HCT116 (cell line): ENCODE measurements around the gene TRIM38. TPM values are rescaled to one million over a fixed set of nuclear protein-coding genes. Genes with fewer than 3 reads are reported as not detected.

Experiments
- ATAC-seq: fragments of 200-7000 bp; cut with Tn5 transposase; 2 replicates; pipeline ENCODE4 v1.9.1; 2020; ENCODE audit warnings: mild to moderate bottlenecking, moderate library complexity
- BruUV-seq: library from RNA; stranded (reverse); fragments of 400-500 nt; replicated peaks from 2 replicates; lab custom pipeline; 2021; lab: Mats Ljungman, UMichigan
- CTCF ChIA-PET: fragments of 300-600 bp; sonication (Branson Sonifier 250); formaldehyde crosslinking; loops from one replicate; lab custom pipeline; 2021; ENCODE audit warnings: antibody characterized with exemption; lab: Charles Lee
- POLR2A ChIA-PET: fragments of 300-600, 350-600 bp; sonication (Branson Sonifier 250); formaldehyde crosslinking; loops from one replicate; lab custom pipeline; 2021; ENCODE audit warnings: antibody characterized with exemption; lab: Charles Lee
- RAD21 ChIA-PET, 2 experiments: fragments of 300-600 bp; sonication (Branson Sonifier 250); formaldehyde crosslinking; loops; one replicate each; lab custom pipeline; 2023; ENCODE audit warnings: low total read pairs in 2 of 2; ENCODE audit not compliant: uncharacterized antibody in 2 of 2, unreplicated experiment in 2 of 2, low non-redundant PET in 1 of 2; lab: Charles Lee
- DNase-seq: peaks from one replicate; pipeline ENCODE4 v3.0.0-alpha.2; 2010; ENCODE audit warnings: low read depth, low spot score
- H2AFZ ChIP-seq: fragments of 200-600 bp; shearing (Covaris generic), sonication (generic); 2 replicates; pipeline ENCODE4 v1.6.1; 2017; ENCODE audit warnings: low read depth, mixed run types, mixed read lengths, antibody characterized with exemption, low read length; ENCODE audit not compliant: poor library complexity, severe bottlenecking
- H3K27ac ChIP-seq: 2 replicates; pipeline ENCODE4 v1.5.1; 2012; ENCODE audit warnings: low read depth, low read length
- H3K27me3 ChIP-seq: fragments of 200-600 bp; sonication (generic); 2 replicates; pipeline ENCODE4 v1.6.1; 2016; ENCODE audit warnings: mixed run types, low read length, mixed read lengths; ENCODE audit not compliant: insufficient read depth
- H3K36me3 ChIP-seq, 2 experiments: fragments of 200-500 bp in 1 of 2; fragments of 200-600 bp in 1 of 2; sonication (Bioruptor generic) in 1 of 2; sonication (generic) in 1 of 2; 2 replicates each; pipeline versions ENCODE4 v1.5.1 to v1.6.1; 2014 to 2016; ENCODE audit warnings: low read length in 2 of 2, inconsistent platforms in 1 of 2, mixed read lengths in 1 of 2, mixed run types in 1 of 2; ENCODE audit not compliant: insufficient read depth in 2 of 2, control insufficient read depth in 1 of 2
- H3K4me1 ChIP-seq, 2 experiments: fragments of 200-600 bp in 1 of 2; sonication (generic) in 1 of 2; 2 replicates each; pipeline versions ENCODE4 v1.5.1 to v1.6.1; 2012 to 2017; ENCODE audit warnings: low read length in 2 of 2, inconsistent platforms in 1 of 2, mild to moderate bottlenecking in 1 of 2, mixed read lengths in 1 of 2, mixed run types in 1 of 2, moderate library complexity in 1 of 2; ENCODE audit not compliant: insufficient read depth in 2 of 2, control insufficient read depth in 1 of 2
- H3K4me2 ChIP-seq: fragments of 200-600 bp; sonication (generic); 2 replicates; pipeline ENCODE4 v1.6.1; 2017; ENCODE audit warnings: mixed run types, low read length, mixed read lengths
- H3K4me3 ChIP-seq, 2 experiments: fragments of 200-600 bp in 1 of 2; sonication (generic) in 1 of 2; replicated peaks in 1 of 2; 2 replicates each; pipeline ENCODE4 v1.5.1; 2011 to 2016; ENCODE audit warnings: low read length in 2 of 2, control low read depth in 1 of 2, low read depth in 1 of 2, mild to moderate bottlenecking in 1 of 2, mixed read lengths in 1 of 2, mixed run types in 1 of 2
- H3K79me2 ChIP-seq: fragments of 200-600 bp; sonication (generic); 2 replicates; pipeline ENCODE4 v1.6.1; 2017; ENCODE audit warnings: mild to moderate bottlenecking, mixed run types, low read length, moderate library complexity, mixed read lengths; ENCODE audit not compliant: insufficient read depth
- H3K9ac ChIP-seq: fragments of 200-600 bp; sonication (generic); 2 replicates; pipeline ENCODE4 v1.6.1; 2016; ENCODE audit warnings: low read length, mixed read lengths
- H3K9me2 ChIP-seq: fragments of 200-600 bp; sonication (generic), shearing (Covaris generic); 2 replicates; pipeline ENCODE4 v1.6.1; 2017; ENCODE audit warnings: mixed run types, mild to moderate bottlenecking, moderate library complexity; ENCODE audit not compliant: insufficient read depth
- H3K9me3 ChIP-seq, 2 experiments: fragments of 200-500 bp in 1 of 2; fragments of 200-600 bp in 1 of 2; sonication (Bioruptor generic) in 1 of 2; sonication (generic) in 1 of 2; 2 replicates each; pipeline ENCODE4 v1.6.1; 2014 to 2017; ENCODE audit warnings: low read length in 2 of 2, mixed read lengths in 2 of 2, inconsistent platforms in 1 of 2, low read depth in 1 of 2, mild to moderate bottlenecking in 1 of 2, mixed run types in 1 of 2, moderate library complexity in 1 of 2; ENCODE audit not compliant: control insufficient read depth in 1 of 2, insufficient read depth in 1 of 2
- H4K20me1 ChIP-seq: fragments of 200-600 bp; sonication (generic), shearing (Covaris generic); 2 replicates; pipeline ENCODE4 v1.6.1; 2017; ENCODE audit warnings: mixed run types, mild to moderate bottlenecking, moderate library complexity; ENCODE audit not compliant: insufficient read depth
- CBX3 ChIP-seq: IDR thresholded peaks from 2 replicates; pipeline ENCODE4 v1.6.1; 2012; ENCODE audit warnings: low read depth
- EGR1 ChIP-seq: IDR thresholded peaks from 2 replicates; pipeline ENCODE4 v1.6.1; 2012; ENCODE audit warnings: low read depth
- ELF1 ChIP-seq: IDR thresholded peaks from 2 replicates; pipeline ENCODE4 v1.6.1; 2012; ENCODE audit warnings: low read depth, borderline replicate concordance
- EZH2 ChIP-seq: fragments of 200-600 bp; sonication (generic); IDR thresholded peaks from 2 replicates; pipeline ENCODE4 v1.6.1; 2017; ENCODE audit warnings: antibody characterized with exemption, mixed run types
- EZH2phosphoT487 ChIP-seq: fragments of 200-600 bp; IDR thresholded peaks from 2 replicates; pipeline ENCODE4 v1.6.1; 2018; ENCODE audit warnings: antibody characterized with exemption, borderline replicate concordance
- FOSL1 ChIP-seq: IDR thresholded peaks from 2 replicates; pipeline ENCODE4 v1.6.1; 2012; ENCODE audit warnings: low read depth
- JUND ChIP-seq: IDR thresholded peaks from 2 replicates; pipeline ENCODE4 v1.6.1; 2012
- POLR2A ChIP-seq: IDR thresholded peaks from 2 replicates; pipeline ENCODE4 v1.7.0; 2011; ENCODE audit warnings: borderline replicate concordance; ENCODE audit not compliant: insufficient read depth, insufficient read length; ENCODE audit errors: extremely low read depth
- POLR2AphosphoS5 ChIP-seq: IDR thresholded peaks from 2 replicates; pipeline ENCODE4 v1.6.1; 2011; ENCODE audit warnings: mild to moderate bottlenecking, low read depth, low read length, moderate library complexity
- RAD21 ChIP-seq: IDR thresholded peaks from 2 replicates; pipeline ENCODE4 v1.6.1; 2012; ENCODE audit warnings: low read depth, mild to moderate bottlenecking
- SIN3A ChIP-seq: IDR thresholded peaks from 2 replicates; pipeline ENCODE4 v1.6.1; 2012; ENCODE audit warnings: low read depth
- SRF ChIP-seq: IDR thresholded peaks from 2 replicates; pipeline ENCODE4 v1.6.1; 2012; ENCODE audit warnings: low read depth
- TCF7L2 ChIP-seq: IDR thresholded peaks from 2 replicates; pipeline ENCODE4 v1.7.0; 2011; ENCODE audit warnings: borderline replicate concordance, inconsistent platforms; ENCODE audit not compliant: insufficient read depth, insufficient read length; ENCODE audit errors: extremely low read depth
- YY1 ChIP-seq: IDR thresholded peaks from 2 replicates; pipeline ENCODE4 v1.6.1; 2011; ENCODE audit warnings: low read length, low read depth, moderate library complexity, mild to moderate bottlenecking; ENCODE audit not compliant: insufficient replicate concordance; ENCODE audit errors: extremely low read depth
- ZFX ChIP-seq: fragments of 450-650 bp; IDR thresholded peaks from 2 replicates; pipeline ENCODE4 v1.6.1; 2017
- ZNF274 ChIP-seq: fragments of 200-500 bp; sonication (Bioruptor generic); IDR thresholded peaks from 2 replicates; pipeline ENCODE4 v1.6.1; 2014; ENCODE audit warnings: mild to moderate bottlenecking, low read depth, low read length, inconsistent platforms
- intact Hi-C: fragments of 100-400 bp; cut with micrococcal nuclease; formaldehyde crosslinking; loops from 2 replicates; pipeline ENCODE4 v1.10.0; 2022
- total RNA-seq: library from RNA; stranded (reverse); gene quantifications from one replicate; pipeline ENCODE4 v1.2.1, GENCODE V29; 2021; ENCODE audit not compliant: unreplicated experiment
- TF ChIP-seq, protein P1 (sequence below): IDR thresholded peaks from 2 replicates; pipeline ENCODE4 v1.6.1; 2012; ENCODE audit warnings: low read depth
- TF ChIP-seq, protein P2 (sequence below): IDR thresholded peaks from 2 replicates; pipeline ENCODE4 v1.6.1; 2012
- TF ChIP-seq, protein P3 (sequence below): IDR thresholded peaks from 2 replicates; pipeline ENCODE4 v1.6.1; 2012

The TRIM38 gene
- total RNA-seq, 1 experiment from 2014 or later: 9.6 TPM

DNA sequence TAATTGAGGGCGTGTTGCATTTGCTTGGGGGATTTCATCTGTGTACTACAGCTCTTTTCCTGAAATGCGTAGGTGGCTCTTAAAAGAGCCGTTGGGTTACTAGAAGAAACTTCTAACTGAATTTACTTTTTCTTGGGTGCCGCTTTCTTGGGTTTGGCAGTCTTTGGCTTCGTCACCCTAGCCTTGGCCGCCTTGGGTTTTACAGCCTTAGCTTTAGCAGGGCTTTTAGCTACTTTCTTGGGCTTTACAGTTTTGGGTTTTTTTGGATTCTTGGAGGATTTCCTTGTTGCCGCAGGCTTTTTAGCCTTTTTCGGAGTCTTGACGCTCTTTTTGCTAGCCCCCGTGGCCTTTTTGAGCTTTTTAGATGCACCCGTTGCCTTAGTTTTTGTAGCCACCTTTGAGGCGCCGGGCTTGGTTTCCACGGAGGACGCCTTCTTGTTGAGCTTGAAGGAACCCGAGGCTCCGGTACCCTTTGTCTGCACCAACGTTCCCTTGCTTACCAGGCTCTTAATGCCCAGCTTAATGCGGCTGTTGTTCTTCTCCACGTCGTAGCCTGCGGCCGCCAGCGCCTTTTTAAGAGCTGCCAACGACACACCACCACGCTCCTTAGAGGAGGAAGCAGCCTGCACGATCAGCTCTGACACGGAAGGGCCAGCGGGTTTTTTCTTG is 54.5 kb downstream of the TRIM38 start:
- BruUV-seq: no TSS peak
- Histone ChIP-seq H3K27ac (no peak overlapping the region), H3K4me3 (no peak overlapping the region), H3K79me2 (no peaks in the 10 kb centered on the region), H3K9me3 (no peaks in the 10 kb centered on the region), H3K9ac (no peak overlapping the region), H3K9me2 (no peaks in the 10 kb centered on the region), H3K4me1 (peaks cover 4 to 25% of the 10 kb centered on the region in 2 experiments), H3K27me3 (no peaks in the 10 kb centered on the region)
- ATAC-seq (no peak), DNase-seq (no peak)
- CTCF ChIA-PET: interaction anchor here (1.0 to 1.1 kb wide), 2 partner anchors 9 to 14 kb away, joined by 3 read pairs; no protein-coding TSS in a partner anchor
- TF ChIP-seq, protein P1, sequence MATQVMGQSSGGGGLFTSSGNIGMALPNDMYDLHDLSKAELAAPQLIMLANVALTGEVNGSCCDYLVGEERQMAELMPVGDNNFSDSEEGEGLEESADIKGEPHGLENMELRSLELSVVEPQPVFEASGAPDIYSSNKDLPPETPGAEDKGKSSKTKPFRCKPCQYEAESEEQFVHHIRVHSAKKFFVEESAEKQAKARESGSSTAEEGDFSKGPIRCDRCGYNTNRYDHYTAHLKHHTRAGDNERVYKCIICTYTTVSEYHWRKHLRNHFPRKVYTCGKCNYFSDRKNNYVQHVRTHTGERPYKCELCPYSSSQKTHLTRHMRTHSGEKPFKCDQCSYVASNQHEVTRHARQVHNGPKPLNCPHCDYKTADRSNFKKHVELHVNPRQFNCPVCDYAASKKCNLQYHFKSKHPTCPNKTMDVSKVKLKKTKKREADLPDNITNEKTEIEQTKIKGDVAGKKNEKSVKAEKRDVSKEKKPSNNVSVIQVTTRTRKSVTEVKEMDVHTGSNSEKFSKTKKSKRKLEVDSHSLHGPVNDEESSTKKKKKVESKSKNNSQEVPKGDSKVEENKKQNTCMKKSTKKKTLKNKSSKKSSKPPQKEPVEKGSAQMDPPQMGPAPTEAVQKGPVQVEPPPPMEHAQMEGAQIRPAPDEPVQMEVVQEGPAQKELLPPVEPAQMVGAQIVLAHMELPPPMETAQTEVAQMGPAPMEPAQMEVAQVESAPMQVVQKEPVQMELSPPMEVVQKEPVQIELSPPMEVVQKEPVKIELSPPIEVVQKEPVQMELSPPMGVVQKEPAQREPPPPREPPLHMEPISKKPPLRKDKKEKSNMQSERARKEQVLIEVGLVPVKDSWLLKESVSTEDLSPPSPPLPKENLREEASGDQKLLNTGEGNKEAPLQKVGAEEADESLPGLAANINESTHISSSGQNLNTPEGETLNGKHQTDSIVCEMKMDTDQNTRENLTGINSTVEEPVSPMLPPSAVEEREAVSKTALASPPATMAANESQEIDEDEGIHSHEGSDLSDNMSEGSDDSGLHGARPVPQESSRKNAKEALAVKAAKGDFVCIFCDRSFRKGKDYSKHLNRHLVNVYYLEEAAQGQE: no peak
- TF ChIP-seq TCF7L2: no peak
- TF ChIP-seq ZNF274: no peak
- no peak for TF ChIP-seq POLR2AphosphoS5
- TF ChIP-seq SIN3A: no peak
- no peak for TF ChIP-seq SRF
- no peak for TF ChIP-seq YY1
- TF ChIP-seq EGR1: no peak
- no peak for TF ChIP-seq POLR2A
- TF ChIP-seq RAD21: no peak
- no peak for TF ChIP-seq CBX3
- TF ChIP-seq EZH2: no peak
- TF ChIP-seq, protein P2, sequence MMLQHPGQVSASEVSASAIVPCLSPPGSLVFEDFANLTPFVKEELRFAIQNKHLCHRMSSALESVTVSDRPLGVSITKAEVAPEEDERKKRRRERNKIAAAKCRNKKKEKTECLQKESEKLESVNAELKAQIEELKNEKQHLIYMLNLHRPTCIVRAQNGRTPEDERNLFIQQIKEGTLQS: no peak
- no peak for TF ChIP-seq ZFX
- TF ChIP-seq FOSL1: no peak
- no peak for TF ChIP-seq ELF1
- TF ChIP-seq JUND: no peak
- TF ChIP-seq EZH2phosphoT487: no peak
- TF ChIP-seq, protein P3, sequence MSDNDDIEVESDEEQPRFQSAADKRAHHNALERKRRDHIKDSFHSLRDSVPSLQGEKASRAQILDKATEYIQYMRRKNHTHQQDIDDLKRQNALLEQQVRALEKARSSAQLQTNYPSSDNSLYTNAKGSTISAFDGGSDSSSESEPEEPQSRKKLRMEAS: no peak
- TF ChIP-seq, all 23 proteins: peak for 0
- Histone ChIP-seq H2AFZ (no peak overlapping the region), H4K20me1 (no peaks in the 10 kb centered on the region), H3K36me3 (no peaks in the 10 kb centered on the region), H3K4me2 (no peak overlapping the region)
- intact Hi-C loops: no loop called here
- ChIA-PET POLR2A (interaction anchor here (0.7 to 1.8 kb wide), 2 partner anchors 8 to 15 kb away, joined by 3 to 7 read pairs; a partner anchor contains a TSS), RAD21 (no interaction called here)
